AG09309 (cell line): ENCODE results near the gene SMPD3.

Experiments used
- DNase-seq: peaks from one replicate; pipeline ENCODE4 v3.0.0-alpha.2; 2010; ENCODE audit warnings: low read depth
- H3K4me3 ChIP-seq: 2 replicates; pipeline ENCODE4 v1.5.1; 2011; ENCODE audit warnings: mild to moderate bottlenecking, low read depth, low read length, moderate library complexity; ENCODE audit not compliant: control insufficient read depth
- CTCF ChIP-seq: IDR thresholded peaks from 2 replicates; pipeline ENCODE4 v1.5.1; 2011; ENCODE audit warnings: mild to moderate bottlenecking, low read depth, low read length, inconsistent platforms; ENCODE audit not compliant: insufficient read depth, control insufficient read depth; ENCODE audit errors: missing control alignments

The SMPD3 gene

DNA sequence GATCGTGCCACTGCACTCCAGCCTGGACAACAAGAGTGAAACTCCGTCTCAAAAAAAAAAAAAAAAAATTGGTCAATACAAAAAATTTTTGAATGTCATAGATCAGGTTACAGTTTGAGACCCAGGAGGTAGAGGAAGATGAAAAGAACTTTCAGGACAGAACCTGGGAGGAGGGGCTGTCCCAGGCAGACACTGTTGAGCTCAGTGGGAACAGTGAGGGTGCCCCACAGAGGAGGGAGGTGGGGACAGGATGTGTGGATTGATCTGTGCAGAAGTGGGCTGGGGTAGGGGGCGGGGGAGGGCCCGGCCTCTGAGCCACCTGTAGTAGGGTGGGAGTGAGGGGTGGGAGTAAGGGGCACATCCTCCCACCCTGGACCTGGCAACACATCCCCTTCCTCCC is 79.1 kb downstream of the SMPD3 start:
- no peak for DNase-seq
- H3K4me3 ChIP-seq = no peak overlapping the region
- TF ChIP-seq CTCF = no peak

- H3K4me3 ChIP-seq = no peak overlapping the region
- no peak for TF ChIP-seq CTCF
- no peak for DNase-seq
Measured at GRCh38 chr16:68368301-68368888, 79.9 kb downstream of the SMPD3 start.

DNA sequence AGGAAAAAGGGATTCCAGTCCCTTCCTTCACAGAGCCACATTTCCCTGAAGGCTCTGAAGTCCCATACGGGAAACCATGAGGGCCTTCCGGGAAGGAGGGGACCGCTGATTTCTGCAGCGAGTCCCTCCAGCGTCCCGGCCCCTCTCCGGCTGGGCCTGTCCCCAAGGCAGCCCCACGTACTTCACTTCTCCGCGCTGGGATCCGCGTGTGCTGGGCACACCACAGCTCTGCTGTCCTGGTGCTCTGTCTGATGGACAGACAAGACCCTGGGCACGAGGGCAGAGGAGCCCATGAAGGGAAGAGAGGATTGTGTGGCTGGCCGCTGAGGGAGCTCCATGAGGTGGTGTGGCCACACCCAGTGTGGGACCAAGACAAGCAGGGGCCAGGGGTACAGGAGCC is 80.4 kb downstream of the SMPD3 start:
- no peak for TF ChIP-seq CTCF
- no peak overlapping the region for H3K4me3 ChIP-seq
- DNase-seq = no peak

DNA sequence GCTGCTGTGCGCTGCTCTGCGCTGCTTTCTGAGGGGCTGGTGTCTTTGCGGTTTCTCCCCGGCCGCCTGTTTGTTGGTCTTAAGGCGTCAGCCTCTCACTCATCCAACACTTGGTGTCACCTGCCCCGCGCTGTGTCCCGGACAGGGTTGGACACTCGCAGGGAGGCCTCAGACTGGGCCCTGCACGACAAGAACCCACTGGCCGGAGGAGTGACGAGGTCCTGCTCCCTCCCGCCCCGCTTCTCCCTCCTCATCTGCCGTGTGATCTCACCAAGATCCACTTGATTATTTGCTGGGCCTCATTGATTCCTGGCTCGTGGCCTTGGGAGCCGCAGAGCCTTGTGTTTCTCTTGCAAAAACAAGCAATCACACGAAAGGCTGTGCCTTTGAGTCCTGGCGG is 80.9 kb downstream of the SMPD3 start:
- DNase-seq = no peak
- no peak overlapping the region for H3K4me3 ChIP-seq
- no peak for TF ChIP-seq CTCF

DNA sequence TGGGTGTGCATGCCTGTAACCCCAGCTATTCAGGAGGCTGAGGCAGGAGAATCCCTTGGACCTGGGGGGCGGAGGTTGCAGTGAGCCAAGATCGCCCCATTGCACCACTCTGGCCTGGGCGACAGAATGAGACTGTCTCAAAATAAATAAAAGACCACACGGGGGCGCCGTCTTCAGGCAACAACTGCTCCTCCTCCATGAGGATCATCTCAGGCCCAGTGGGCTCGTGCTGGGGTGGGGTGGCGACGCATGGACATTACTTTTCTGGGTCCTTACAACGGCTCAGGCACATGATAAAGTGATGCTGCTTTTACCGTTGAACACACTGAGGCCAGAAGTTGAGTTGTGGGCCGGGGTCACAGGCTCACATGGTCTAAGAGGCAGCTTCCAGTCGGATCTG is 81.3 kb downstream of the SMPD3 start:
- peak; percentile 56 for TF ChIP-seq CTCF
- DNase-seq = no peak
- H3K4me3 ChIP-seq = no peak overlapping the region

DNA sequence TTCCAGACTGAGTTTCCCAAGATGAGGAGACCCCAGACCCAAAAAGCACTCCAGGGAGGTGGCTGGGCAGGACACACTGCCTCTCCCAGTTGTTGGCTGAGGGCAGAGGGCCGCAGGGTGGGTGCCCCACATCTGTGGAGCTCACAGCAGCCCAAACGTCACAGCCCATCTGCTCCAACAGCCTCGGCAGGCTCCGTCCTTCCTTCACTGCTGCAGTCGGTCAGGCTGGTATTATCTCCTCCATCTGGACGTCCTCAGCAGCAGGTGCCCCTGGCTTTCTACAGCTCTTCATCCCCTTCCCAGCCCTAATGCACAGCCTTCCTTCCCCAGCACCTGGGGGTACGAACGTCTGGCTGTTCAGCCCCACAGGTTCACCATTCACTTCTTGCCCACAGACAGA is 82.2 kb downstream of the SMPD3 start:
- H3K4me3 ChIP-seq = no peak overlapping the region
- no peak for TF ChIP-seq CTCF
- no peak for DNase-seq
